Tongue (tissue), 2 donors: ENCODE results near the gene CPNE9. TPM values are rescaled to one million over a fixed set of nuclear protein-coding genes. Genes with fewer than 3 reads are reported as not detected.

ENCODE experiments used
- DNase-seq: peaks from one replicate; pipeline ENCODE4 v3.0.0-alpha.2; 2015
- total RNA-seq: library from RNA; depleted of rRNA; stranded (reverse); fragments of >200 nt; gene quantifications from one replicate; pipeline ENCODE4 v1.2.3, GENCODE V29; 2014

Gene CPNE9
- total RNA-seq, 1 donor from 2014 or later = not detected

GRCh38 chr3:9715764-9716437, 12.3 kb downstream of the CPNE9 start:
- peak; percentile 39 for DNase-seq

GRCh38 chr3:9716801-9717555, 13.3 kb downstream of the CPNE9 start:
- no peak for DNase-seq

- no peak for DNase-seq
These were observed 13.9 kb downstream of the CPNE9 start for GRCh38 chr3:9717563-9717962.

GRCh38 chr3:9718118-9718517, 14.5 kb downstream of the CPNE9 start:
- no peak for DNase-seq

- no peak for DNase-seq
These were observed 17.5 kb downstream of the CPNE9 start for GRCh38 chr3:9721015-9721699.

- DNase-seq = no peak
These were observed 18.0 kb downstream of the CPNE9 start for GRCh38 chr3:9721700-9722060.

- DNase-seq = no peak
These were observed 22.3 kb downstream of the CPNE9 start for GRCh38 chr3:9725775-9726515.

- DNase-seq = no peak
These were observed 23.5 kb downstream of the CPNE9 start for GRCh38 chr3:9727041-9727595.

- no peak for DNase-seq
These were observed 24.1 kb downstream of the CPNE9 start for GRCh38 chr3:9727743-9728142.

GRCh38 chr3:9729419-9729818, 25.8 kb downstream of the CPNE9 start:
- no peak for DNase-seq

GRCh38 chr3:9730657-9731205, 27.1 kb downstream of the CPNE9 start:
- DNase-seq = no peak

- peak; percentile 100 for DNase-seq
These were observed 27.8 kb downstream of the CPNE9 start, which contains the start of gene BRPF1 for GRCh38 chr3:9731206-9732079. Gene BRPF1, plus strand, starts transcription at chr3:9731735. Its CDS starts 2,406 bp downstream, at chr3:9734141.

GRCh38 chr3:9732080-9732739, 28.6 kb downstream of the CPNE9 start:
- DNase-seq = no peak

GRCh38 chr3:9732740-9733115, 29.1 kb downstream of the CPNE9 start:
- no peak for DNase-seq

GRCh38 chr3:9736831-9737230, 33.2 kb downstream of the CPNE9 start:
- no peak for DNase-seq

- DNase-seq = no peak
These were observed 35.5 kb downstream of the CPNE9 start for GRCh38 chr3:9739181-9739580.

GRCh38 chr3:9742560-9742959, 38.9 kb downstream of the CPNE9 start:
- DNase-seq = no peak

- DNase-seq = no peak
These were observed 39.9 kb downstream of the CPNE9 start for GRCh38 chr3:9743548-9743947.

GRCh38 chr3:9744162-9744561, 40.5 kb downstream of the CPNE9 start:
- DNase-seq = no peak

GRCh38 chr3:9745521-9745920, 41.9 kb downstream of the CPNE9 start:
- no peak for DNase-seq
